Progenitor cell of endocrine pancreas (in vitro differentiated cells): ENCODE data around the gene SHC3. TPM values are rescaled to one million over a fixed set of nuclear protein-coding genes. Genes with fewer than 3 reads are reported as not detected.

Experiments
- DNase-seq: peaks from one replicate; pipeline ENCODE4 v3.0.0; 2021; ENCODE audit warnings: low spot score; ENCODE audit not compliant: unreplicated experiment
- H3K27ac Mint-ChIP-seq: 2 replicates; pipeline ENCODE4 v1.8.0; 2021; ENCODE audit warnings: mild to moderate bottlenecking, moderate library complexity, mixed read lengths
- H3K27me3 Mint-ChIP-seq: 2 replicates; pipeline ENCODE4 v1.8.0; 2021; ENCODE audit warnings: mixed read lengths
- H3K36me3 Mint-ChIP-seq: 2 replicates; pipeline ENCODE4 v1.8.0; 2022; ENCODE audit warnings: mixed read lengths; ENCODE audit not compliant: insufficient read depth
- H3K4me1 Mint-ChIP-seq: 2 replicates; pipeline ENCODE4 v1.8.0; 2021; ENCODE audit warnings: low read depth, mixed read lengths
- H3K4me3 Mint-ChIP-seq: 2 replicates; pipeline ENCODE4 v1.8.0; 2021; ENCODE audit warnings: low read depth, mild to moderate bottlenecking, moderate library complexity, mixed read lengths
- H3K9me3 Mint-ChIP-seq: 2 replicates; pipeline ENCODE4 v1.8.0; 2021; ENCODE audit warnings: low read depth, mixed read lengths
- total RNA-seq: library from RNA; stranded (reverse); gene quantifications from 2 replicates; pipeline ENCODE4 v1.2.1, GENCODE V29; 2021
- TF ChIP-seq, protein P1 (sequence below): fragments of 200-600 bp; sonication (generic); IDR thresholded peaks from one replicate; pipeline ENCODE4 v1.5.0; 2021; ENCODE audit warnings: antibody characterized with exemption, mild to moderate bottlenecking; ENCODE audit not compliant: unreplicated experiment

Gene SHC3
- total RNA-seq, 1 donor from 2014 or later, result 1.3 TPM

DNA sequence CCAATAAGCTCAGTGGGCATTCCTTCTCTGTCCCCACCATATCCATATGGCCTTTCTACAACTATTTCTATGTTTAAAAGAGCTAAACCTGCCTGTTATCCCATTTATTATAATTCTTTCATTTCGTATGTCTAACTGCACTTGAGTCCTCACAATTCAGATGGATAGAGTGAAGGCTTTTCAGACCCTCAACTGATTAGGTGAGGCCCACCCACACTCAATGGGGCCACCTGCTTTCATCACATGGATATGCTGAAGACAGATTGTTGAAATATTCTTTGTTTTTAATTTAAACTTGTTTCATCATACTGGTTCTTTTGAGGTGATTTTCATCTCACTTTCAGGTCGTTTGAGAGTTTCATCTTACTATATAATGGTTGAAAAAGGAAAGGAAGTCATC is 193.0 kb downstream of the SHC3 start:
- H3K9me3 Mint-ChIP-seq, result peaks cover 9% of the 10 kb centered on the region
- peaks cover 31% of the 10 kb centered on the region for H3K27me3 Mint-ChIP-seq
- TF ChIP-seq, protein P1, sequence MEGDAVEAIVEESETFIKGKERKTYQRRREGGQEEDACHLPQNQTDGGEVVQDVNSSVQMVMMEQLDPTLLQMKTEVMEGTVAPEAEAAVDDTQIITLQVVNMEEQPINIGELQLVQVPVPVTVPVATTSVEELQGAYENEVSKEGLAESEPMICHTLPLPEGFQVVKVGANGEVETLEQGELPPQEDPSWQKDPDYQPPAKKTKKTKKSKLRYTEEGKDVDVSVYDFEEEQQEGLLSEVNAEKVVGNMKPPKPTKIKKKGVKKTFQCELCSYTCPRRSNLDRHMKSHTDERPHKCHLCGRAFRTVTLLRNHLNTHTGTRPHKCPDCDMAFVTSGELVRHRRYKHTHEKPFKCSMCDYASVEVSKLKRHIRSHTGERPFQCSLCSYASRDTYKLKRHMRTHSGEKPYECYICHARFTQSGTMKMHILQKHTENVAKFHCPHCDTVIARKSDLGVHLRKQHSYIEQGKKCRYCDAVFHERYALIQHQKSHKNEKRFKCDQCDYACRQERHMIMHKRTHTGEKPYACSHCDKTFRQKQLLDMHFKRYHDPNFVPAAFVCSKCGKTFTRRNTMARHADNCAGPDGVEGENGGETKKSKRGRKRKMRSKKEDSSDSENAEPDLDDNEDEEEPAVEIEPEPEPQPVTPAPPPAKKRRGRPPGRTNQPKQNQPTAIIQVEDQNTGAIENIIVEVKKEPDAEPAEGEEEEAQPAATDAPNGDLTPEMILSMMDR, result no peak
- no peak overlapping the region for H3K4me3 Mint-ChIP-seq
- DNase-seq, result no peak
- H3K36me3 Mint-ChIP-seq, result peaks cover 3% of the 10 kb centered on the region
- peaks cover 2% of the 10 kb centered on the region for H3K4me1 Mint-ChIP-seq
- no peak overlapping the region for H3K27ac Mint-ChIP-seq

DNA sequence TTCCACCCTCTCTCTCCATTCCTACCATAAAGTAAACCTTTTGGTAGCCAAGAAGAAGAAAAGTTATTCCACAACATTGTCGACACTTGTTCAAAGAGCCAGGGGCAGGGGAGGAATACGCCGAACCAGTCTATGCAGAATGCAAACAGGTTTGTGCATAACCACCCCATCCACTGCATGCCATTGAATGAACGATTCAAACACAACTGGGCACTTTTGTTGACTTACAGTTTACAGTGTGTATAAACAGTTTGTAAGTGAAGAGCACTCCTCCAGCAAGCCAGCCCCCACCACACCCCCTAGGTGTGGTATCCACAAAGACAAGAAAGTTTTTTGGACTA is 194.1 kb downstream of the SHC3 start:
- peaks cover 13% of the 10 kb centered on the region for H3K9me3 Mint-ChIP-seq
- H3K4me3 Mint-ChIP-seq, result no peak overlapping the region
- DNase-seq, result no peak
- H3K27me3 Mint-ChIP-seq, result peaks cover 20% of the 10 kb centered on the region
- H3K36me3 Mint-ChIP-seq, result peaks cover 3% of the 10 kb centered on the region
- H3K27ac Mint-ChIP-seq, result no peak overlapping the region
- TF ChIP-seq, protein P1, result no peak
- no peaks in the 10 kb centered on the region for H3K4me1 Mint-ChIP-seq

DNA sequence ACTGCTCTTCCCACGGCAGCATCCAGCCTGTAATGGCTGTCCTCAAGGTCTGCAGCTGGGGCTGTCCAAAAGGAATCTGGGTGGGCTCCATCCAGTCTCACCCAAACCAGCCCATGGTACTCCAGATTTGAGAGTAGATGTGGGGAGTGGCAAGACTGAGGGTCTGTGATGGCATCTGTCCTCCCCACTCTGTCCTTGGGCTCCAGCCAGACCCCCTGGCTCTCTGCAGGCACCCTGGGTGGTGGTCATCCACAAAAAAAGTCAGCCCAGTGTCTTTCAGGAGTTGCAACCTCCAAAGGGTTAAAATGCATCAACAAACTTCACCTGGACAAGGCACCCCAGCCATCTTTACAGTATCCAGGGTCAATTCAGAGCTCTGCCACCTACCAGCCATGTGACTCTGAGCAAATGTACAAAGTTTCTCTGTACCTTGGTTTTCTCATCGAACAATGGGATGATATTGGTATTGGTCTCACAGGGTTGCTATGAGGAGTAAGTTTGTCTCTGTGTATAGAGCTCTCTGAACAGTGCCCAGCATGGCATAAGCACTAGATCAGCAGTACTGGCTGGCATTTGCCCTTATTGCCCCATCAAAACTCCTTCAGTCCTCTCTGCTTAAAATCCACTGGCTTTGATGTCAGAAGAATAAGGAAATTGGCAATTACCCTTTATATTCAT is 194.6 kb downstream of the SHC3 start:
- H3K36me3 Mint-ChIP-seq, result peaks cover 3% of the 10 kb centered on the region
- H3K27me3 Mint-ChIP-seq, result peaks cover 15% of the 10 kb centered on the region
- no peak overlapping the region for H3K4me3 Mint-ChIP-seq
- peaks cover 13% of the 10 kb centered on the region for H3K9me3 Mint-ChIP-seq
- DNase-seq, result no peak
- TF ChIP-seq, protein P1, result no peak
- H3K4me1 Mint-ChIP-seq, result no peaks in the 10 kb centered on the region
- no peak overlapping the region for H3K27ac Mint-ChIP-seq

DNA sequence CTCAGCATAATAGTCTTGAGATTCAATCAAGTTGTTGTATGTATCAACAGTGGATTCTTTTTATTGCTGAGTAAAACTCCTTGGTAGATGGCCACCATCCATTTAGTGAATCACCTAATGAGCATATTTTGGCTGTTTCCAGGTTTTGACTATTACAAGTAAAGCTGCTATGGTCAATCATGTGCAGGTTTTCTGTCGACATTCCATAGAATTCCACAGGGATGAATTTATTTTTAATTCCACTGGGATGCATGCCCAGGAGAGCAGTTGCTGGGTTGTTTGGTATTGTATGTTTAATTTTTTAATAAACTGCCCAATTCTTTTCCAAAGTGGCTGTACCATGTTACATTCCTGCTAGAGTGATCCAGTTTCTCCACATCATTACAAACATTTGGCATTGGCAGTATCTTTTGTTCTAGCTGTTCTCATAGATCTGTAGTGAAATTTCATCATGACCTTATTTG is 197.8 kb downstream of the SHC3 start:
- H3K27me3 Mint-ChIP-seq, result peaks cover 18% of the 10 kb centered on the region
- no peaks in the 10 kb centered on the region for H3K4me1 Mint-ChIP-seq
- peaks cover 3% of the 10 kb centered on the region for H3K36me3 Mint-ChIP-seq
- TF ChIP-seq, protein P1, result no peak
- H3K4me3 Mint-ChIP-seq, result no peak overlapping the region
- peaks cover 13% of the 10 kb centered on the region for H3K9me3 Mint-ChIP-seq
- DNase-seq, result no peak
- H3K27ac Mint-ChIP-seq, result no peak overlapping the region

DNA sequence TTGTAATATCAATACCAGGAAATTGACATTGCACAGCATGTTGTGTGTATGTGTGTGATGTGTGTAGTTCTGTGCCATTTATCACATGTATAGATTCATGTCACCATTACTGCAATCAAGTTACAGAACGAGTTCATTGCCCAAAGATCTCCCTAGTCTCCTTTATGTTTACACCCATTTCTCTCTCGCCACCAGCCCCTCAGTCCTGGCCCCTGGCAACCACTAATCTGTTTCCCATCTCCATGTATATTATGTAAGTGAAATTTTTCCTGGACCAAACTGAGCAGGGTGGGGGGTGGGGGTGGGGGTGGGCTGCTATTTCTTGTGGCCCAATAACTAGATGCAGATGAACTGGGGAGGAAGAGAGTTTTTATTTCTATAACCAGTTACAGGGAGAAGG is 198.8 kb downstream of the SHC3 start:
- no peak overlapping the region for H3K4me3 Mint-ChIP-seq

More for the DNA sequence above, 198.8 kb downstream of the SHC3 start:
- H3K4me1 Mint-ChIP-seq, result no peaks in the 10 kb centered on the region
- TF ChIP-seq, protein P1, result no peak
- H3K36me3 Mint-ChIP-seq, result peaks cover 3% of the 10 kb centered on the region
- H3K9me3 Mint-ChIP-seq, result peaks cover 13% of the 10 kb centered on the region
- no peak overlapping the region for H3K27ac Mint-ChIP-seq
- no peak for DNase-seq
- H3K27me3 Mint-ChIP-seq, result peaks cover 18% of the 10 kb centered on the region
